Epithelial cell of esophagus (primary cell): ENCODE measurements around the gene TRMO.
A peak's percentile ranks its signal among the peaks of the same experiment; 100 is the strongest.
"Not testable (repeated sequence)": the region's sequence is repeated elsewhere in the genome, so short reads cannot be mapped to it uniquely, and the experiment has no call there.

Source experiments
- DNase-seq: peaks from one replicate; pipeline ENCODE4 v3.0.0; 2010; ENCODE audit warnings: low read depth
- H3K4me3 ChIP-seq: 2 replicates; pipeline ENCODE4 v1.5.1; 2011; ENCODE audit warnings: mild to moderate bottlenecking, low read length, control low read depth
- TF ChIP-seq, protein P1 (sequence below): IDR thresholded peaks from 2 replicates; pipeline ENCODE4 v1.5.1; 2011; ENCODE audit warnings: low read depth, mild to moderate bottlenecking, low read length, control low read depth, inconsistent platforms; ENCODE audit not compliant: insufficient read depth; ENCODE audit errors: missing control alignments

The TRMO gene

GRCh38 chr9:97954550-97954989 lies 32.3 kb upstream of the TRMO start:
- H3K4me3 ChIP-seq, result no peak overlapping the region
- TF ChIP-seq, protein P1, sequence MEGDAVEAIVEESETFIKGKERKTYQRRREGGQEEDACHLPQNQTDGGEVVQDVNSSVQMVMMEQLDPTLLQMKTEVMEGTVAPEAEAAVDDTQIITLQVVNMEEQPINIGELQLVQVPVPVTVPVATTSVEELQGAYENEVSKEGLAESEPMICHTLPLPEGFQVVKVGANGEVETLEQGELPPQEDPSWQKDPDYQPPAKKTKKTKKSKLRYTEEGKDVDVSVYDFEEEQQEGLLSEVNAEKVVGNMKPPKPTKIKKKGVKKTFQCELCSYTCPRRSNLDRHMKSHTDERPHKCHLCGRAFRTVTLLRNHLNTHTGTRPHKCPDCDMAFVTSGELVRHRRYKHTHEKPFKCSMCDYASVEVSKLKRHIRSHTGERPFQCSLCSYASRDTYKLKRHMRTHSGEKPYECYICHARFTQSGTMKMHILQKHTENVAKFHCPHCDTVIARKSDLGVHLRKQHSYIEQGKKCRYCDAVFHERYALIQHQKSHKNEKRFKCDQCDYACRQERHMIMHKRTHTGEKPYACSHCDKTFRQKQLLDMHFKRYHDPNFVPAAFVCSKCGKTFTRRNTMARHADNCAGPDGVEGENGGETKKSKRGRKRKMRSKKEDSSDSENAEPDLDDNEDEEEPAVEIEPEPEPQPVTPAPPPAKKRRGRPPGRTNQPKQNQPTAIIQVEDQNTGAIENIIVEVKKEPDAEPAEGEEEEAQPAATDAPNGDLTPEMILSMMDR, result peak; percentile 74
- peak; percentile 64 for DNase-seq

DNA sequence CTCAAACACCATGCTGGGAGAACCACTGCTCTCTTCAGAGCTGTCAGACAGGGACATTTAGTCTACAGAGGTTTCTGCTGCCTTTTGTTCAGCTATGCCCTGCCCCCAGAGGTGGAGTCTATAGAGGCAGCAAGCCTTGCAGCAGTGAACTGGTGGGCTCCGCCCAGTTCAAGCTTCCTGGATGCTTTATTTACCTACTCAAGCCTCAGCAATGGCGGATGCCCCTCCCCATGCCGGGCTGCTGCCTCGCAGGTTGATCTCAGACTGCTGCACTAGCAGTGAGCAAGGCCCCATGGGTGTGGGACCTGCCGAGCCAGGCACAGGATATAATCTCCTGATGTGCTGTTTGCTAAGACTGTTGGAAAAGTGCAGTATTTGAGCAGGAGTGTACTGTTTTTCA lies 28.6 kb upstream of the TRMO start:
- H3K4me3 ChIP-seq, DNase-seq: not testable (repeated sequence)

DNA sequence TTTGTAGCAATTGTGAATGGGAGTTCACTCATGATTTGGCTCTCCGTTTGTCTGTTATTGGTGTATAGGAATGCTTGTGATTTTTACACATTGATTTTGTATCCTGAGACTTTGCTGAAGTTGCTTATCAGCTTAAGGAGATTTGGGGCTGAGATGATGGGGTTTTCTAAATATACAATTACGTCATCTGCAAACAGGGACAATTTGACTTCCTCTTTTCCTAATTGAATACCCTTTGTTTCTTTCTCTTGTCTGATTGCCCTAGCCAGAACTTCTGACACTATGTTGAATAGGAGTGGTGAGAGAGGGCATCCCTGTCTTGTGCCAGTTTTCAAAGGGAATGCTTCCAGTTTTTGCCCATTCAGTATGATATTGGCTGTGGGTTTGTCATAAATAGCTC lies 24.8 kb upstream of the TRMO start:
- not testable (repeated sequence) for DNase-seq, H3K4me3 ChIP-seq

DNA sequence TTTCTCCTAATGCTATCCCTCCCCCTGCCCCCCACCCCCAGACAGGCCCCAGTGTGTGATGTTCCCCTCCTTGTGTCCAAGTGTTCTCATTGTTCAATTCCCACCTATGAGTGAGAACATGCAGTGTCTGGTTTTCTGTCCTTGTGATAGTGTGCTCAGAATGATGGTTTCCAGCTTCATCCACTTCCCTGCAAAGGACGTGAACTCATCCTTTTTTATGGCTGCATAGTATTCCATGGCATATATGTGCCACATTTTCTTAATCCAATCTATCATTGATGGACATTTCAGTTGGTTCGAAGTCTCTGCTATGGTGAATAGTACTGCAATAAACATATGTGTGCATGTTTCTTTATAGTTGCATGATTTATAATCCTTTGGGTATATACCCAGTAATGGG lies 23.2 kb upstream of the TRMO start:
- DNase-seq, H3K4me3 ChIP-seq: not testable (repeated sequence)

DNA sequence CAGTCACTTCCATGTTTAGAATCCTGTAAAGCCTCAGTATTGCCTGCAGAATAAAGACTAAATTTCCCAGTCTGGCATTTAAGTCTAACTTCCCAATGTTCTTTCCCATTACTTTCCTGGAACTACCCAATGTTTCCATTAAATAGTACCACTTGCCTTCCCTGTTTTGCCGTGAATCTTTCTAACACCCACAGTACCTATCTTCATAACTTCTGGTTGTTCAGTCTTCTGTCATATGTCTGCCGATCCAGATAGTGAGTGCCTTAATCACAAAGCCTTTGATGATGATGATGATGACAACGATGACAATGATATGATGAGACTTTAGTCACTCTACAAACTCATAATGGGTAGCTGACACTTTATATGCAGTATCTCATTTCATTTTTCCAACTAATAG lies 22.3 kb upstream of the TRMO start:
- no peak overlapping the region for H3K4me3 ChIP-seq
- DNase-seq, result no peak
- TF ChIP-seq, protein P1, result no peak

GRCh38 chr9:97943308-97943855 lies 21.1 kb upstream of the TRMO start:
- TF ChIP-seq, protein P1, result no peak
- no peak for DNase-seq
- no peak overlapping the region for H3K4me3 ChIP-seq

GRCh38 chr9:97941323-97941722 lies 19.0 kb upstream of the TRMO start:
- no peak for DNase-seq
- no peak overlapping the region for H3K4me3 ChIP-seq
- TF ChIP-seq, protein P1, result no peak

DNA sequence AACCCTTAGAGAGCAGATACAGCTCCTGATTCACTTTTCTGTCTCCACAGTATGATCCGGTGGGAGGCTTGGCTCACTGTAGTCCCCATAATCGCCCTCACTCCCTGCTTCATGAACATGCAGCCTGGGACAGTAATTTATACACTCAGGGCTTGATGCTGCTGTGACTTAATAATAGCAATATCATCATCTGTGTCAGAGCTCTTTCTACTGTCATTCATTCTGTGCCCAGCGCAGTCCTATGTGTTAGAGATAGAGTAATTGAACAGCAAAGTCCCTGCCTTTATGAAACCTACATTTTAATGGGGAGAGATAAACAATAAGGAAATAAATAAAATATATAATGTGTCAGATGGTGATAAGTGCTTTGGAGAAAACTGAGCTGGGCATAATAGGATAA lies 18.4 kb upstream of the TRMO start:
- no peak overlapping the region for H3K4me3 ChIP-seq
- TF ChIP-seq, protein P1, result no peak

GRCh38 chr9:97940233-97940632 lies 17.9 kb upstream of the TRMO start:
- TF ChIP-seq, protein P1, result no peak
- H3K4me3 ChIP-seq, result no peak overlapping the region
- DNase-seq, result no peak

More for the DNA sequence above, 18.4 kb upstream of the TRMO start:
- DNase-seq, result no peak
